Activated CD4-positive, alpha-beta T cell treated with anti-CD3 and anti-CD28 coated beads for 48 hours (primary cell): ENCODE measurements around the gene ZBP1.

ENCODE experiments used
- DNase-seq: peaks from one replicate; pipeline ENCODE4 v3.0.0-alpha.2; 2020

The ZBP1 gene

DNA sequence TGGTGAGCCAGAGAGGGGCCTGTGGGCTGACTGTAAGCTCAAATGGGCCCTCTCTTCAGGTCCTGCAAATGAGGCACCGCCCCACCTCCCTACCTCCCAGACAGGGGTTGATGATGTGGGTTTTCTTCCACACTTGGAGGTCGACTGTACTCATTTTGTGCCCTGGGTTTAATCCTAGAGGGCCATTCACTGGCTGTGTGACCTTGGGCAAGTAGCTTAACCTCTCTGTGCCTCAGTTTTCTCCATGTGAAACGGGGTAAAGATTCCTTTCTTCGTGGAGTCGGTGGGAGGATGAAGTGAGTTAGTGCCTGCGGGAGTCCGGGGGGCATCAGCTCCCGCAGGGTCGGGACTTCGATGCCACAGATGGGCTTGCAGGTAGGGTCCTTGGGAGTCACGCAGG lies 23.9 kb downstream of the ZBP1 start:
- DNase-seq: no peak

DNA sequence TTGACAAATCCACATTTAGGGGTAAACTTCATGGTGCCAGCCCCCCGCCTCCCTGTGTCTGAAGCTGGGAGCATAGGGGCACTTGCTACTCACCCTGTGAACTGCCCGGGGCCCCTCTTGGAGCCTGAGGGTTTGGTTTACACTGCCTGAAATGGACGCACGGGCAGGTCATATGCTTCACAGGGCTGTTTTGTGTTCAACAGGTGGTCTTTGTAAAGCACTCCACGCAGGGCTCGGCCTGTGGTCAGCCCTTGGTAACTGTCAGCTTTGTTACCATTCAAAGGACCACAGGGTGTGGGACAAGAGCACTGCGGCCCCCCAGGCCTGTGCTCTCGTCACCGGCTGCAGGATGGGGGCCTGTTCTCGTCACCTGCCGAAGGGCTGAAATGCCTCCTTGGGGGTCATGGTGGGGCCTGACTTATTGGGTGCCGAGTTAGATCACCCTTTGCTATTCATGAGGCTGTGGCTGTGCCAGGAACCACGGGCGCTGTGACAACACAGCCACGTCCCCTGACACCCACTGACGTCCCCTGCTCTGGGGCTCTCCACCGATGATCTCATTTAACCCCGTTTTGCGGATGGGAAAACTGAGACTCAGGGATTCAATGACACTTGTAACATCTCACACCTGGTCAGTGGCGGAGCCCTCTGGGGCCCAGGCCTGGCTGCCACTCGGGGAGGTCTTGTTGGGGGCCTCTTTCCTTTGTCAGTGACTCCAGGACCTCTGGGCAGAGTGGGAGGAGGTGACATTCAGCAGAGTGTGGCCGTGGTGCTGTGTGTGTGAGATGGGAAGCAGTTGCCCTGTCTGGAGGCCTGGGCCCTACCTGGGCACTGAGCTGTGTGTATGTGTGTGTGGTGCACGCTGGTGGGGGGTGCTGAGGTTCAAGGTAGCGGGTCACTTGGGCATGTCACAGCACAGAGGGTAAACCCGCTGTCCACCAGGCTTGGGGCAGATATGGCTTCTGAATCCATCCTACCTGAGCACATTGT lies 24.9 kb downstream of the ZBP1 start:
- no peak for DNase-seq

DNA sequence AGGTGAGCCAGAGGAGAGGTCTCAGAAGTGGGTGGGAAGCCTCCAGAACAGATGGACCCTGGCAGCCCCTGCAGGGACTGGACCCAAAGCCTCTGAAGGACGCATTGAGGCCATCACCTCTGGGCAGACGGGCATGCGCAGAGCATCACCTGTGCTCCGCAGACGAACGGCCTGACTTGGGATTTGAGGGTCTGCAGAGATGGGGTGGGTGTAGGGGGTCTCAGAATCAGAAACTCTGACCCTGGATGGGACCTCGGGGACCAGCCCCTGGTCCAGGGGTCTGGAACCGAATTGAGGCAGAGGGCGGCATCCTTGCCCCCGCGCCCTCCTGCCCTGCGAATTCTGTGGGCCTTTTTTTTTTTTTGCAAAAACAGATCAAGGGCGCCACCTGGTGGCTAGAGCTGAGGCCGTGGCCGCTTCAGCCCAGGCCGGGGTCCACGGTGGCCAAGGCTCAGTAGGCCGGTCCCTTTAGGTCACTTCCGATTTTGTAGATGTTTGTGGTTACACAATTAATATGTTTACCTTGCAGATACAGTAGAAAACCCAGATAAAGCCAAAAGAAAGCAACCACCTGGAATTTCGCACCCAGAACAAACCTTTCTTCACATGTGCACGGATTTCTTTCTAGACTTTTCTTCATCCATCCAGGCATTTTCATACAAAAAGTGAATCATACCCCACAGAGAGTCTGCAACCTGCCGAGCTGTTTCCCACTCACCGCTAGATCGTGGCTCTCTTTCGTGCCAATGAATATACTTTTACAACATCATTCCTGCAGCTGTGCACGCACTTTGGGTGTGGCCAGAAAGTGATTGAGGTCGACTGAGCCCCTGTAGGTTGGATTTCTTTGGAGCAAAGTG lies 25.9 kb downstream of the ZBP1 start:
- peak; percentile 70 for DNase-seq

DNA sequence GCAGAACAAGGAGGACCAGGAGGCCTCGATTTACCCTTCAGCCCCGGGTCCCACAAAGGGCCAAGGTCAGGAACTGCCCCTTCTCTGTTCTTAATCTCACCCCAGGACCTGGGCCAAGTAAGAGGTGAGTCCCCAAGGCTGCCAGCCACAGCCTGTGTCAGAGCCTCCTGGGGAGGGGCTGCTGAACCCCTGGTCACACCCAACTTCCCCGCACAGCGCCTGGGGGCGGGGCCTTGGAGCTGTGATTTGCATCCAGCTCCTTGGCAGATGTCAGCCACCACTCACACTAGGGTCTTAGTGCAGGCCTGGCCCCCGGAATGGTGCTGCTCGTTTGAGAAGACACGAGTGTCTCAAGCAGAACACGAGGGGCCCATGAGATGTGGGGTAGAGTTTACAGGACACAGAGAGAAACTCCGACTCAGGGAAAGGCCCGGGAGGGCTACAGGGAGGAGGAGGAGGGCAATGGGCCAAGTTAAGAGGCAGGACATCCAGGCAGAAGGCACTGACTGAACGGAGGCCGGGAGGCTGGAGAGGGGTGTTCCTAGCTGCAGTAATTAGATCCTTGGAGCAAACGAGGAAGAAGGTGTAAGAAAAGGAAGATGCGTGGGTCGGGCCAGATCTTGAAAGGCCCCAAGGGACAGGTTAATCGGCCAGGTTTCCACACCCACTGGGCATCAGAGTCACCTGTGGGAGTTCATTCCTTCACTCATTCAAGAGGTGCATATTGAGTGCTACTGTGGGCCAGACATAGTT lies 26.9 kb downstream of the ZBP1 start:
- no peak for DNase-seq

DNA sequence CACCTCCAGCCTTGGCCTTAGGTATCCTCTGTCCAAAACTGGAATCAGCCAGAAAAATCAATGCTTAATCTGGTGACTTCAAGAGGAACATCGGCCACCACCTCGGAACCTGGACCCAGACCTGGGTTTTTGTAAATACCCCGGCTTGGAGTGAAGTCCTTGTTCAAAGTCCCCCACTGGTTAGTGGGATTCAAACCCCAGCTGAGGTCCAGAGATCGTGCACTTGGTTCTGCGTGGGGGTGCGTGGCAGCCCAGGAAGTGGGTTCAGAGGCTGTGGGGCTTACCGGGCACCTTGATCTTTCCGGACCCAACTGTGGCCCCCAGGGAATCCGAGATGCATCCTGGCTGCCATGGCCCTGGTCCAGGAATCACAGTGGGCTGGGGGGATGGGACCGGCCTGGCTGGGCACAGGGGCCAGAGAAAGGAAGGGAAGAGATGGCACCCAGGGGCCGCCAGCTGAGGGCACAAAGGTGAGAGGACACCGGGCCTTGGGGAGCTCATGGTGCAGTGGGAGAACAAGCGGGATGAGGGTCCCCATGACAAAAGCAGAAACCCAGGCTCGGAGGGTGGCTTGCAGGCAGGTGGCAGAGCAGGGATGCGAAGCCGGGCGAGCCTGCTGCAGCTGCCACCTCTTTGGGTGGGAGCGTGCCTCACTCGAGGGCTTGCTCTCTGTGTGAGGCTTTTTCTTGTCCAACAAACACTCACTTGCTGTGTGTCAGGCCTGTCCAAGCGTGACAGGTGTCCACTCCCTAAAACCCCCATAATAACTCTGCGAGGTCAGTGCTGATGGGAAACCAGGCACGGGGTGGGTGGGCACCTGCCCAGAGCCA lies 27.7 kb downstream of the ZBP1 start:
- no peak for DNase-seq

DNA sequence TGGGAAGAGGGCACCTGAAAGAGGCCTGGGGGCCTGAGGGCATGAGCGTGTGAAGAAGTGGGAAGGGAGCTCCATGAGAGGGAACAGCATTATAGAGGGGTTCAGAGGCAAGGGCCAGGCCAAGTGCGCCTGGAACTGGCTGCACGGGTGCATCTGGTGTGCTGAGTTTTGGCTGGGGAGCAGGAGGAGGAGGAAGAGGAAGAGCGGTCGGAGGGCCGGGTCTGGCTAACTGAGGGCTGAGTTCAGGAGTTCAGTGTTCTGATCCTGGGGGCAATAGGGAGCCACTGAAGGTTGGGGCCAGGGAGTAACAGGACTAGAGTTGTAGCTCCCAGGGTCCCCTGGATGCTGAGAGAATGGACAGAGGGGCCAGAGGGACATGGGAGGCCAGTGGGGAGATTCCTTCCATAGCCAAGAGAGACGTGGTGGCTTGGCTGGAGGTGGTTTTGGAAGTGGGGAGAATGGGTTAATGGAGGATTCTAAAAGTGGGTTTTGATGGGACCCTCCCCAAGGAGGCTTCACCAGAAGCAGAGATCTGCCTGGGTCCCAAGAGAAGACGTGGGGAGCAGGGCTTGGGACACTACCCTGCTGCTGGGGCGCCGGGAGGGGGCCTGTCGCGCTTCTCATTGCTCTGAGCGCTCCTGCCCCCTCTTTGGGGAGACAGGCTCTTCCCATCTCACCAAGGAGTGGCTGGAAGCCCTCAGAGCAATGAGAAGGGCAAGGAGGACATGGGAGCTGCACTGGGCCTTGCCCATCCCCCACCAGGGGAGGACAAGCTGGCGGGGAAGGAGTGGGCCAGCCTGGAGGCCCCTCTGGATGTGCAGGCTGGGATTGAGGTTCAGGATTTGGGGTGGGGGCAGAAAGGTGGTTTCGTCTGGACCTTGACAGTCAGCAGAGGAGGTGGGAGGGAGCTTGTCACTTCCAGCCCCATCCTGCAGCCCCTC lies 28.7 kb downstream of the ZBP1 start:
- DNase-seq: no peak

DNA sequence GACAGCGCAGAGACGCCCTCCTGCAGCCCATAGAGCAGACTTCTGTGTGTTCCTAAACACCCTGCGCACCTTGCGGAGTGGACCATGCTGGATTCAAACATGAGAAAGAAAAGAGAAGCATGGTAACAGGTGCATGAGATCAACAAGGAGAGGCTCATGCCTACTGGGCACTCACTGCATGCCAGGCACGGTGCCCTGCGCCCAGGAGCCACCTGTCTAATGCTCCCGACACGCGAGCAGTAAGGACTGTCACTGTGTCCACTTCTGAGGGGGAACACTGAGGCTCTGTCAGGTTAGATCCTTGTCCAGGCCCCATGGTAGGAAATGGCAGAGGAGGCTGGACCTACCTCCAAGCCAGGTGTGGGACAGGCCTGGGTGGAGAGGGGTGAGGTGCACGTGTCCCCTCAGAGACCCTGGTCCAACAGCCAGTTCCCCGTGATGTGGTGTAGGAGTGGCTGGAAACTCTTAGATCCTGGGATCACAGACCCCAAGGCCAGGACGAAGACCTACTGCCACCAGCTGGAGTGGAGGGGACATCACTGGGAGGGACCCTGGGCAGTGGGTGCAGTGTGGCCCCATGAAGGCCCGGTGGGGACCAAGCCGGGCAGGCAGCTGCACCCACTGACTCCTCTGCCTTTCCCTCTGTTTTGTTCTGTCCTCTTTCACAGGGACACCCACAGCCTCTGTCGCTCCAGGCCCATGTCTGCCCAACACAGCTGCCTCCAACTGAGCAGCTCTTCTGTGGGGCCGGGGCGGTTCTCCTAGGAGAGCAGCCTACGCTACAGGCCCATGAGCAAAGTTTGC lies 29.5 kb downstream of the ZBP1 start:
- no peak for DNase-seq

DNA sequence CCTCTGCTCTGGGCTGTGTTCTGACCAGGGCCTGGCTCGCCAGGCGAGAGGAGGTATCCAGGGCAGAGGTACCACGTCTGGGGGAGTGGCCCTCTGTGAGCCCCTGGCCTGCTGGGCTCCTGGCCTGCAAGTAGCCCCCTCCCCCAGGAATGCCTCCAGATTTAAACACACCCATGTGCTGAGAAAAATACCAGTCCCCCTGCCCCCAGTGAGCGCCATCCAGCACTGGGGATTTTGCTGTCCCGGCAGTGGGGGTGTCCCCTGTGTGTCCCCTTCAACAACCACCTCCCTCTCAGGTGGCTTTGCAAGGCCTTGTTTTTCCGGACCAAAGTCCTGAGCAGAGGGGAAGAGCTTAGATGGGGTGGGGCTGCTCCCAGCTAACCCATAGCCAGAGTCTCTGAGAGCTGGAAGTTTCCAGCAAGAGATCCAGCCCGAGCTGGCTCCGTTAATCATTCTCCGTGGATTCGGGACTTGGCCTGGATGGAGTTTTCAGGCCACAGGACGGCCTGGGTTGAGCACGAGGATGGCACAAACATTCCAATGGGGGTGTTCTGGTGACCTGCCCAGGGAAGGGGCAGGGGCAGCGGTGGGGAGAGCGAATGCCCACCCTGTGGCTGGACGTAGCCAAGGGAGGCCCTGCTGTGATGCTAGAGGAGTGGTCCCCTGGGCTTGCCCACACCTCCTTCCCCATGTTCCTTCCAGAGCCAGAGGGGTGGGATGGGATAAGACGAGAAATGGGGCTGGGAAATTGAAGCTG lies 30.3 kb downstream of the ZBP1 start:
- no peak for DNase-seq

DNA sequence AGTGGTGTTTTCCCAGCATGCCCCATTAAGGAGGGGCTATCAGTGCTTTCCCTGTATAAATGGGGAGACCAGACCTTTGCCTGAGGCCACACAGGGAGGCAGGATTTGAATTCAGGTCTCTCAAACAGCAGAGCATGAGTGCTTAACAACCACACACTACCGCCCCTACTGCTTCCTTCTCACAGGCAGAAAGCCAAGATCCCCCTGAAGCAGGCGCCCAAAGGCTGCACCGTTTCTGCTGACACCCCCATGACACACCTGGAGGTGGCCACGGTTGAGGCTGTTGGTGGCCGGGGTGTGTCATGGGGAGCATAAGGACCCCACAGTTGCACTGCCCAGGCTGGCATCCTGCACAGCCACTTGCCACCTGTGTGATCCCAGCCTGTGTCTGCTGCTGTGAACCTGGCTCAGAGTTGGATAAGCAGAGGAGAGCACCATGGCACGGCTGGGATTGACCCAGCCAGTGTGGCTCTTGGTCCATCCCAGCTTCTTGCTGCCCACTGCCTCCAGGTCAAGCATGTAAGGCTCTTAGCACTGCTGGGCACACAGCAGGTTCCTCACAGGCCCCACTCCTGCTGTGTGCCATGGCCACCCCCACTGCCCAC lies 31.0 kb downstream of the ZBP1 start:
- no peak for DNase-seq

DNA sequence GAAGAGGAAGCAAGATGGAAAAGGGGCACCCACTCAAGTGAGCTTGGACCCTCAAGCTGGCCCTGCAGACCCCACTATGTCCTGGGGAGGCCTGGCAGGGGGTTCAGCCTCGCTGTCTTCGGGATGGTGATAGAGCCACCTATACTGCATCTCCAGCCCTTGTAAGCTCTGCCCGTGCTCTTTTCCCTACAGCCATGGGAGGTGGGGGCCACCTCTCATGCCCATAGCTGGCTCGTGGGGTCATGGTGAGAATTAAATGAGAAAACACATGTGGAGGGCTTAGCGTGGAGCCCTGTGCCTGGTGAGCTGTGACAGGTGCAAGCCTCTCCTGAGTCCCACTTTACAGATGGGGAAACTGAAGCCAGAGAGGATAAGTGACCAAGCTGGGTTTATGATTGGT lies 31.6 kb downstream of the ZBP1 start:
- no peak for DNase-seq

DNA sequence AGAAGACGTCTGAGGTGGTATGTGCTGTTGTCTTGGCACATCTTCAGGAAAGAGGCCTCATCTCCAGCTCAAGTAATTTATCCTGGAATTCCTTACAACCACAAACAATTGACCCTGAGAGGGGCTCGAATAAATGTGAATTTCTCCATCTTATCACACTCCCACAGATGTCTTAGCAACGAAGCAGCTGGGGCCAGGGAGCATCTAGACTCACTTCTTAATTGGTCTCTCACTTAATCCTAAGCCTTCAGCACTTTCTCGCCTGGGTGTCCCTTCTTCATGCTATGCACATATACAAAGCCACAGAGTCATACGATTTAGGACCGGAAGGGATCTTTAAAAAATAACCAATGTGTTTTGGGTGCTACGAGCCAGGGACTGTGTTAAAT lies 32.2 kb downstream of the ZBP1 start:
- no peak for DNase-seq

DNA sequence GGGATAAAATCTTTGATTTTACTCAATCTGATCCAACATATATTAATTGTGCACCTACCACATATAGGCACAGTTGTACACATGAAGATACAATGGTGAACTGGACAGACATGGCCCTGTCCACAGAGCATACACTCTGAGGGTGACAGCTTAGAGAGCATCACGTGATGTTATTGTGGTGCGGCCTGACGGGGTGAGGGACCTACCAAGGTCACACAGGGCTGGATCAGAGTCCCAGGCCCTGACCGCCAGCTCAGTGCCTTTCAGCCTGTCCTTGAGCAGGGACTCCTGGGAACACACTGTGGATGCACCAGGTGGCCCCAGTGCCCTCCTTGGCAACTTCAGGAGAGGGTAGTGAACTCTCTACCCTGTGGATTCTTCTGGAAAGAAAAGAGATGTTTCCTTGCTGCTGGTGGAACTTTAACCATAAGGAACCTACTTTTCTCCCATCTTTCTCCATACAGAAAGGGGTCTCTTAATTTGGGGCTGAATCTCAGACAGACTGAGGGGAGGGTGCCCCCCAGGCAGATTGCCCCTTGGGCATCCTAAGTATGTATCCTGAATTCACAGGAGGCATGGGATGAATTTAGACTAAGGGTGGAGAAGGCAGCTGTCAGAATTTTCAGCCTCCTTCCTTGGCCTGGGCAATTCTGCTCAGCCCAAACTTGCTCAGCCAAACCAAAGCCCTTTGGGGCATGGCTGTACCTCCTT lies 32.8 kb downstream of the ZBP1 start:
- DNase-seq: no peak

DNA sequence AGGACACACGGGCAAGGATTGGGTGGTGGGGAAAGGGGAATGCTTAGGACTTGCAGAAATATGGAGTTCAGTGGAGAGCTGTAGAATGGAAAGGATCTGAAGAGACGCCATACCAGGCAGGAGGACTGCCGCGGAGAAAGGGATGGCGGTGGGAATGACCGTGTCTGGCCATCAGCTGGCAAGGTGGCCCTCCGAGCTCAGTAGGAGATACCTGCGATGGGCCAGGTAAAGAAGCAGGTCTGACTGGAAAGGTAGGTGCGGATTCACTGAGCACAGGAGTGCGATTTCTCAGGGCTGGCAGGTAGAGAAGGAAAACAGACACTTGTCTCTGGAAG lies 33.3 kb downstream of the ZBP1 start:
- DNase-seq: no peak

DNA sequence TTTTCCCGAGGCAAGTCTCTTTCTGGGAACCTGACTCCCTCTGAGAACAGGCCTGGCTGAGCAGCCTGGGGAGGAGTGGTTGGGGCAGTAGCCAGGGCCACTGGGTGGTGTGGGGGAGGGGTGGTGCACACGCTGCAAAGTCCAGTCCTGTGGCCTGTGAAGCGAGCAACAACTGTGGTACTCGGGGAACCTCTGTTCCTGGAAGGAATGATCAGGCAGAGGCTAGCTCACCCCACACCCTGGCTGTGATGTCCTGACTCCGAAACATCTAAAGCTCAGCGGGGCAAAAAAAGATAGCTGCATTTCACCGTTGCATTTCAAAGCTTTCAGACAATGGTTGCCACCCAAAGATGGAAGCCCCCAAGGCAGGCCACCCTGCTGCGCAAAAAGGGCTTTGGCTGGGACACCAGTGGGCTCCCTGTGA lies 33.8 kb downstream of the ZBP1 start:
- DNase-seq: no peak

DNA sequence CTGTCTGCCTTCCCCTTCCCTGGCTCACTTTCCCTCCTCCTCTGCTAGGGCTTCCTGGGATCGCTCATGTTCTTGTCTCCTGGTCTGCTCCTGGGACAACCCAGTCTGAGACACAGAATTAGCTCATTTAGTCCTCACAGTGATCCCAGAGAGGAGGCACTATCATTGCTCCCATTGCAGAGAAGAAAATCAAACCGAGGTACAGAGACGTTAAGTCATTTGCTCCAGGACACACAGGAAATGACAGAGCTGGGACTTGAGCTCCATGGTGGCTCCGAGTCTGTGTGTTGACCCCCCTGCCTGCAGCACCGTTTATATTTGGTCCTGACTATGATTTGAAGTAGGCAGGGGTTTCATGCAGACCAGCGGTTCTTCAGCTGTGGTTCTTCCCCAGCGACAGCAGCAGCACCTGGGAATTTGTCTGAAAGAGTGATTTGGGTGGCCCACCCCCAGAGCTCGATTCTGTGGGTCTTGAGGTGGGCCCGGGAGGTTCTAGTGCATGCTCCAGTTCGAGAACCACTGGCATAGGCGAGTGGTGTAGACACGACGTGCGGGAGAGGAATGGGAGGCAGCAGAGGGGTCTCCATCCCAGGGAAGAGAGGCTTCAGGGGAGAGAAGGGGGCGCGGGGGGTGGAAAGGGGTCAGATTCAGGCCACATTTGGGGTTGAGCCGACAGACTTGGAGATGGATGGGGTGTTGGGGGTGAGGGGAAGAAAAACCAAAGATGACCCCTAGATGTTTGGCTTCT lies 34.6 kb downstream of the ZBP1 start:
- no peak for DNase-seq

DNA sequence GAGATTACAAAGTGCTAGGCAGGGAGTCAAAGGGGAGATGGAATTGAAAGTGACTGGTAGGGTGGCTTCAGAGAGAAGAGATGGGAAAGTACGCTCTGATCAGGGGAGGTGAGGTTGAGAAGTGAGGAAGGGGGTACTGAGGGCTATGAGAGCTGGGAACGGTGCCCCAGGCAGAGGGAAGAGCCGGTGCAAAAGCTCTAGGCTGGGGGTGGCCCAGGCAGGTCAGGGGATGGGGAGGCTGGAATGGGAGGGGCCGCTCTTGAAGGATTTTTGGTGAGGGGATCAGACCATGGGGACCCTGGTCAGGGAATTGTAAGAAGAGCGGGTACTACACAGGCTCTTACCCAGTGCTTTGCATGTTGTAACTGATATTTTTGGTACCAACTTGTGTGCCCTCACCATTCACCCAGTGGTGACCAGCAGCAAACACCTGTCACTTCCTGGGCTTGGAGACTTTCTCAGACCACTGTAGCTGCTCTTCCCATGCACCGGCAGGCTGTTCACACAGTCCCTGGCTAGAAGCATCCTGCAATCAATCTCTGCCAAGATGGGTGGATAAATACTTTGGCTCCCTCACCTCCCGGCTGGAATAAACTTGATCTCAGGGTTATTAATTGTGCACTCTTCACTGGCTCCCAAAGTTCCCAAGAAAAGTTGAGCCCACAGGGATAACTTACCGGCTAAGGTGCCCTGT lies 35.3 kb downstream of the ZBP1 start:
- DNase-seq: no peak
